PC-3 (cell line): Measurements from ENCODE around the gene MANSC1. TPM values are rescaled to one million over a fixed set of nuclear protein-coding genes. Genes with fewer than 3 reads are reported as not detected.
A peak's percentile ranks its signal among the peaks of the same experiment; 100 is the strongest.

ENCODE experiments used
- ATAC-seq: fragments of 200-7000 bp; cut with Tn5 transposase; 2 replicates; pipeline ENCODE4 v1.9.1; 2020; ENCODE audit warnings: mild to moderate bottlenecking, moderate library complexity
- BruUV-seq: library from RNA; stranded (reverse); fragments of 400-500 nt; replicated peaks from 2 replicates; lab custom pipeline; 2021; lab: Mats Ljungman, UMichigan
- CTCF ChIA-PET: fragments of 300-600 bp; sonication (Branson Sonifier 250); formaldehyde crosslinking; loops from one replicate; lab custom pipeline; 2022; ENCODE audit warnings: antibody characterized with exemption; lab: Charles Lee
- POLR2A ChIA-PET: fragments of 300-600 bp; sonication (Branson Sonifier 250); formaldehyde crosslinking; loops from one replicate; lab custom pipeline; 2022; ENCODE audit warnings: antibody characterized with exemption; ENCODE audit not compliant: unreplicated experiment; lab: Charles Lee
- DNase-seq: peaks from one replicate; pipeline ENCODE4 v3.0.0-alpha.2; 2015
- H2AFZ ChIP-seq: fragments of 300-600 bp; sonication (generic); 2 replicates; pipeline ENCODE4 v1.6.0; 2016; ENCODE audit warnings: antibody characterized with exemption, low read length
- H3F3A ChIP-seq: fragments of 300-600 bp; sonication (generic); one replicate; pipeline ENCODE4 v1.6.0; 2017; ENCODE audit warnings: antibody characterized with exemption, low read length, control low read depth, mild to moderate bottlenecking; ENCODE audit not compliant: unreplicated experiment
- H3K27ac ChIP-seq: fragments of 300-600 bp; sonication (generic); 2 replicates; pipeline ENCODE4 v1.5.1; 2016; ENCODE audit warnings: mild to moderate bottlenecking, low read length
- H3K27me3 ChIP-seq: fragments of 300-600 bp; sonication (generic); 2 replicates; pipeline ENCODE4 v1.6.1; 2016; ENCODE audit warnings: low read length, mixed read lengths
- H3K36me3 ChIP-seq: fragments of 300-600 bp; sonication (generic); 2 replicates; pipeline ENCODE4 v1.6.1; 2016; ENCODE audit warnings: low read depth, mixed run types, low read length, mixed read lengths
- H3K4me1 ChIP-seq: fragments of 300-600 bp; sonication (generic); 2 replicates; pipeline ENCODE4 v1.5.1; 2016; ENCODE audit warnings: low read length; ENCODE audit not compliant: insufficient read depth
- H3K4me2 ChIP-seq: fragments of 300-600 bp; sonication (generic); 2 replicates; pipeline ENCODE4 v1.6.0; 2016; ENCODE audit warnings: low read length
- H3K4me3 ChIP-seq: fragments of 300-600 bp; sonication (generic); 2 replicates; pipeline ENCODE4 v1.5.1; 2016; ENCODE audit warnings: mild to moderate bottlenecking, low read length, mixed read lengths
- H3K79me2 ChIP-seq: fragments of 300-600 bp; sonication (generic); 2 replicates; pipeline ENCODE4 v1.6.1; 2017; ENCODE audit warnings: low read length, mixed read lengths
- H3K9ac ChIP-seq: fragments of 300-600 bp; sonication (generic); 2 replicates; pipeline ENCODE4 v1.6.0; 2016; ENCODE audit warnings: mild to moderate bottlenecking, low read length
- H3K9me2 ChIP-seq: fragments of 300-600 bp; sonication (generic); replicated peaks from 2 replicates; pipeline ENCODE4 v1.6.1; 2016; ENCODE audit warnings: mixed run types, low read length, mixed read lengths
- H3K9me3 ChIP-seq: fragments of 300-600 bp; sonication (generic); 2 replicates; pipeline ENCODE4 v1.6.1; 2016; ENCODE audit warnings: low read length, mixed read lengths
- H4K20me1 ChIP-seq: fragments of 300-600 bp; sonication (generic); 2 replicates; pipeline ENCODE4 v1.6.1; 2016; ENCODE audit warnings: low read length, mixed read lengths
- CTCF ChIP-seq: fragments of 300-600 bp; sonication (generic); conservative IDR thresholded peaks from 2 replicates; pipeline ENCODE4 v1.5.1; 2017; ENCODE audit warnings: antibody characterized with exemption, low read depth, mild to moderate bottlenecking, low read length
- EZH2 ChIP-seq: fragments of 300-600 bp; sonication (generic); IDR thresholded peaks from one replicate; pipeline ENCODE4 v1.6.1; 2017; ENCODE audit warnings: antibody characterized with exemption, mild to moderate bottlenecking, low read length; ENCODE audit not compliant: unreplicated experiment
- EZH2phosphoT487 ChIP-seq: fragments of 300-600 bp; sonication (generic); IDR thresholded peaks from 2 replicates; pipeline ENCODE4 v1.6.1; 2018; ENCODE audit warnings: mild to moderate bottlenecking, antibody characterized with exemption, low read length, borderline replicate concordance
- intact Hi-C: fragments of 100-400 bp; cut with micrococcal nuclease; formaldehyde crosslinking; loops from 2 replicates; pipeline ENCODE4 v1.9.0; 2023
- total RNA-seq: library from RNA; depleted of rRNA; stranded (reverse); fragments of >200 nt; gene quantifications from 2 replicates; pipeline ENCODE4 v1.2.3, GENCODE V29; 2014

The MANSC1 gene
- total RNA-seq, 1 experiment from 2014 or later: 2.8 TPM

- Histone ChIP-seq H3K27ac (peak overlapping the region; percentile 86), H3K4me1 (peaks cover 11% of the 10 kb centered on the region; the same call in 1 of the 2 replicates), H3K9me2 (no peaks in the 10 kb centered on the region), H2AFZ (peak overlapping the region; percentile 77), H3K36me3 (no peaks in the 10 kb centered on the region), H3K79me2 (peaks cover 22% of the 10 kb centered on the region), H4K20me1 (no peaks in the 10 kb centered on the region), H3K9ac (peak overlapping the region; percentile 95), H3K9me3 (no peaks in the 10 kb centered on the region), H3F3A (no peaks in the 10 kb centered on the region), H3K27me3 (no peaks in the 10 kb centered on the region), H3K4me2 (peak overlapping the region; percentile 89), H3K4me3 (peak overlapping the region; percentile 91)
- CTCF ChIA-PET: interaction anchor here (0.5 to 1.5 kb wide), 4 partner anchors 17 to 299 kb away, joined by 3 to 11 read pairs (median 4); no protein-coding TSS in a partner anchor
- ATAC-seq (no peak), DNase-seq (no peak)
- intact Hi-C loops: no loop called here
- TF ChIP-seq EZH2: no peak
- TF ChIP-seq EZH2phosphoT487: no peak
- BruUV-seq: TSS peak; percentile 66
- POLR2A ChIA-PET: interaction anchor here (0.5 to 0.7 kb wide), 4 partner anchors 10 to 366 kb away, joined by 4 to 6 read pairs (median 4); no protein-coding TSS in a partner anchor
Observed at GRCh38 chr12:12357719-12358461, 7.8 kb upstream of the MANSC1 start.

- Histone ChIP-seq H2AFZ (peak within 1 kb of the TSS; percentile 77), H3K4me2 (peak within 1 kb of the TSS; percentile 89), H4K20me1 (no peaks in the 10 kb centered on the region), H3F3A (no peaks in the 10 kb centered on the region), H3K27me3 (no peaks in the 10 kb centered on the region), H3K9me3 (no peaks in the 10 kb centered on the region), H3K36me3 (no peaks in the 10 kb centered on the region), H3K9ac (peak within 1 kb of the TSS; percentile 95), H3K4me1 (peaks cover 11% of the 10 kb centered on the region; the same call in 1 of the 2 replicates), H3K79me2 (peaks cover 22% of the 10 kb centered on the region), H3K27ac (peak within 1 kb of the TSS; percentile 86), H3K9me2 (no peaks in the 10 kb centered on the region), H3K4me3 (peak within 1 kb of the TSS; percentile 91)
- peak; percentile 90 for ATAC-seq
- DNase-seq: peak; percentile 95
- ChIA-PET CTCF (interaction anchor here (0.5 to 1.5 kb wide), 5 partner anchors 9 to 311 kb away, joined by 3 to 4 read pairs (median 3); no protein-coding TSS in a partner anchor), POLR2A (interaction anchor here (0.5 to 0.7 kb wide), 5 partner anchors 18 to 777 kb away, joined by 3 to 6 read pairs (median 4); no protein-coding TSS in a partner anchor)
- TF ChIP-seq EZH2phosphoT487 (no peak), CTCF (0 out of 2 replicates have a peak, but pooled peaks have one; percentile 19)
- intact Hi-C loops: no loop called here
- BruUV-seq: no TSS peak
Observed at GRCh38 chr12:12356896-12357718, 7.1 kb upstream of the MANSC1 start, which contains the start of gene BORCS5. TSS of gene BORCS5 (plus strand) at chr12:12357078. CDS start at chr12:12357452, 374 bp downstream.

- Histone ChIP-seq H3K79me2 (peaks cover 22% of the 10 kb centered on the region), H3K9ac (peak overlapping the region; percentile 95), H3K4me3 (peak overlapping the region; percentile 91), H3K4me1 (peaks cover 14% of the 10 kb centered on the region), H3K9me2 (no peaks in the 10 kb centered on the region), H2AFZ (peak overlapping the region; percentile 77), H3K9me3 (no peaks in the 10 kb centered on the region), H3K36me3 (no peaks in the 10 kb centered on the region), H3K27ac (peak overlapping the region; percentile 28; the same call in 1 of the 2 replicates), H4K20me1 (no peaks in the 10 kb centered on the region), H3F3A (no peaks in the 10 kb centered on the region), H3K4me2 (peak overlapping the region; percentile 89), H3K27me3 (no peaks in the 10 kb centered on the region)
- ATAC-seq: no peak
- BruUV-seq: TSS peak; percentile 94
- intact Hi-C loops: no loop called here
- ChIA-PET POLR2A (interaction anchor here (0.6 kb wide), 1 partner anchor 107 kb away, joined by 4 read pairs; no protein-coding TSS in a partner anchor), CTCF (interaction anchor here (0.6 to 1.5 kb wide), 3 partner anchors 9 to 312 kb away, joined by 3 to 4 read pairs (median 3); no protein-coding TSS in a partner anchor)
- DNase-seq: no peak
- no peak for TF ChIP-seq CTCF
- no peak for TF ChIP-seq EZH2phosphoT487
- no peak for TF ChIP-seq EZH2
Observed at GRCh38 chr12:12356467-12356895, 6.4 kb upstream of the MANSC1 start.
